ENCODE data around the gene TOX3. TPM values are rescaled to one million over a fixed set of nuclear protein-coding genes. Genes with fewer than 3 reads are reported as not detected.

The TOX3 gene
- total RNA-seq, 4 donors from 2014 or later = 0.16 to 1.1 (median 0.57) TPM; not detected in 1

DNA sequence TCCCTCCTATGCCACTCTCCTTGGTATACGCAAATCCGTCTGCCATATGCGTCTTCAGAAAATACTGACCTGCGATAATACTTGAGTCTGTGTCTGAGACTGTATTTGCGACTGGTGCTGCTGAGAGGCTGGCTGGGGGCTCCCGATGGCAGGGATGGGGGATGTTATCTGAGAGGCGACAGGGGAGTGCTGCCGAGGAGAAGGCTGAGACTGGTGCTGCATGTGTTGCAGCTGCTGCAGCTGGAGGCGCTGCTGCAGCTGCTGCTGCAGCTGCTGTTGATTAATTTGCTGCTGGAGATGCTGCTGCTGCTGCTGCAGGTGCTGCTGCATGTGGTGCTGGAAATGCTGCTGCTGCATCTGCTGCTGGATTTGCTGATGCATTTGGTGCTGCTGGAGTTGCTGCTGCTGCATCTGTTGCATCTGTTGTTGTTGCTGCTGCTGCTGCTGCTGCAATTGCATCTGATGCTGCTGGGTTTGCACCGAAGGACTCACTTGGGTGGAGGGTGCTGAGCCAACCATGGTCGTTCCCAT, 107.7 kb downstream of the TOX3 start:
- no peak for TF ChIP-seq CTCF (IDR thresholded peaks at IDR 0.05; ENCODE audit: low read depth)

- no peak for TF ChIP-seq CTCF (IDR thresholded peaks at IDR 0.05; ENCODE audit: low read depth)
Observed at GRCh38 chr16:52437277-52437670, 109.7 kb downstream of the TOX3 start.

DNA sequence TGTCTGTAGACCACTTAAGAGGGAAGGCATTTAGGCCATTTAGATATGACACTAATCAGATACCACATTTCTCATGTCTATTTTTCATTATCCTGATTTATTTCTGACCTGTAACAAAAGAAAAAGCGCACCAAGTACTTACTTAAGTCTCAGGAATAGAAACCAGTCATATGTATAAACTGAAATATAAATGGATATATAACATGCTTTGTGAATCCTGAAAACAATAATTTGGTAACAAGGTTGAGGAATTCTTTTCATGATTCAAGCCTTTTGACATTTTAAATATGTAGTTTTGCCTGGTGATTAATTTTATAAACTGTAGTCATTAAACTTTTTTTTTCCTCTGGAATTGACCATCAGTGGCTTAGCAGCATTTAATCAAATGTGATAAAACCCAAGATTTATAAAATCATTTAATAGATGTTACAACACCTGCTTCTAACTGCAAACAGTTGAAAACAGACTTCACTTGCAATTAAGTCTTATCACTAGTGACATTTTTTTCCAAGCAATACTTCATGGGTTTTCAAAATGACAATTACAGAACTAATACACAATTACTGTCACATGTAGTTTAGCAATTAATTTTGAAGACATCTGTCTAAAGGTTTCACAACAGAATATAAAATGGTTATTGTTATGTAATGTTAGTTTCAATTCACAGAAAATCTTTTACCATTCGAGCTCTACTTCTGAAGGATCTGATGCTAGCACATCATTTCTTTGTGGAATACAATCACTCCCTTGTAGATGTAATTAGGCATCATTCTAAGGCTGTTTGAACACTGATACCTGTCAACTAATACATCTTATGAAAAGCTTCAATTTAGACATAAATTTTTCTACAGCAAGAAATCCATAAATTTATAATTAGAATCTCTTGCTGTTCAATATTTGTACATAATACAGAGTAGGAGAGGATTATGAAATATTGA, 110.3 kb downstream of the TOX3 start:
- TF ChIP-seq CTCF (IDR thresholded peaks at IDR 0.05; ENCODE audit: low read depth) = no peak

DNA sequence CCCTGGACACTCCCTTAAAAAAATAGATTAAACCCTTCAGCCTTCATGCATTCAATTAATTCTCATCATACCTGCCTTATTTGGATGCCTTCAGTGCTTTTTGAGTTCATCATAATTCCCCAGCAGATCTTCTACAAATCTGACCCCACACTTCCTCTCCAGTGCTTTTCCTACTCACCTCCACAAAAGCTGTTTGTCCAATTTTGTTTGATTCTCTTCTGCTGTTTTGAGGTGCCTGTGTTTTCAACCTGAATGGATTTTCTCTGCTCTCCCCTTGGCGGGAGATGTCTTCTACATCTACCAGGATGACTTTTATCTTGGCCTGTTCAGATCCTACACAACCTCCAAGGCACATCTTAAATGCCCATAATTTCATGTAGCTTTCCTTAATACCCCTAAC, 112.7 kb downstream of the TOX3 start:
- TF ChIP-seq CTCF (IDR thresholded peaks at IDR 0.05; ENCODE audit: low read depth) = no peak

DNA sequence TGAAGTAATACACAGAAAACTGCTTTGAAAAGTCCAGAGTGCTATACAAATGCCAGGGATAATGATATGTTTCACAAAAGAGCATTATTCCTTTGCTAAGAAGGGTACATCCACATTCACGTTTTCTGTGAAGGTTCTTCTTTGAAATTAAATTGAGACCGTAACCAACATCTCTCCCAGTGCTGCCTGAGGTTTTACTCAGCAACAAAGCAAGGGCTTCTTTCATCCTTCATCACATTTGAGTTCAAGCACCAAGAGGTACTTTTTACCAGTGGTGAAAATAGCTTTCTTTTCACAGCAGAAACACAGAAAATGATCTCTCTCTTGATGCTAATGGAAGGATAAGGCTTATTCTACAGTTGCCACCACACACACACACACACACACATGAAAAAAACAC, 113.3 kb downstream of the TOX3 start:
- TF ChIP-seq CTCF (IDR thresholded peaks at IDR 0.05; ENCODE audit: low read depth) = no peak

DNA sequence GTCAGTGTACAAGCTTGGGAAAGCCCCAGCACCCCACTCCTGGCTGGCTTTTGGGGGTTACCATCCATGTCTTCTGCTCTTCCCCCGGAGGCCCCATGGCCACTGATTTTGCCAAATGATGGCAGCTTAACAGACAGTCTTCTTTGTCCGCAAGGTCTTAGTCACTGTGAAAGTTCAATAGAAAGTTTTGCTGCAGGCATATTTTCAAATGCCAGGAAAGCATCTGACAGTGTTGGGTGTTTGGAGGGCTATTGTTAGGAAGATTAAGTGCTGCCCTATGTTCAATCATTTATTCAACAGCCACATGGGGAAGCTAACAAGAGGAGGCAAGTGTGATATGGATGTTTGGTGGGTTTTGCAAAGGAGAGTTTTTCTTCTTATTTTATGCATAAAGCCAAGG, 122.4 kb downstream of the TOX3 start:
- TF ChIP-seq CTCF (IDR thresholded peaks at IDR 0.05; ENCODE audit: low read depth) = no peak

DNA sequence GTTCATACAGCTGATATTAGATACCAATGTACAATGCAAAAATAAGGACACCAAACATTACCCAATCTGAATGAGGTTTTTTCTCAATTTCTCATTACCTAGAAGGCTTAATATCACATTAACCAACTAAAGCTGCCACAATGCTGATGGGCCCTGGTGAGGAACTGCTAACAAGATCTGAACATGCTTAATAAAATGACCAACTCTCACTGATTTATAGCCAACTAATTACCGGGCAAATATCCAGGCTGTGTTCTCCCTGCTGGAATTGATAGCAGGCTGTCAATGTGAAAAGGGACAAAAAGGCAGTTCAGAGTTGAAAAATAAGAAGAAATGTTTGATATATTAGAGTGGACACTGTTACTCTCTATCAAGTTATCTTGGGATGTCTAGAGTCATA, 124.6 kb downstream of the TOX3 start:
- no peak for TF ChIP-seq CTCF (IDR thresholded peaks at IDR 0.05; ENCODE audit: low read depth)
